KOPT-K1 (cell line): ENCODE data around the gene OS9.
"Not testable (repeated sequence)": the region's sequence is repeated elsewhere in the genome, so short reads cannot be mapped to it uniquely, and the experiment has no call there.

Source experiments
- H3K27ac ChIP-seq: fragments of 200-600 bp; sonication (generic); 2 replicates; pipeline ENCODE4 v1.5.1; 2016; ENCODE audit warnings: antibody characterized with exemption, mild to moderate bottlenecking, low read depth, low read length; ENCODE audit not compliant: poor library complexity, severe bottlenecking
- H3K36me3 ChIP-seq: fragments of 200-600 bp; sonication (generic); 2 replicates; pipeline ENCODE4 v1.5.1; 2017; ENCODE audit warnings: antibody characterized with exemption, mild to moderate bottlenecking, low read length, moderate library complexity; ENCODE audit not compliant: insufficient read depth
- H3K9me3 ChIP-seq: fragments of 200-600 bp; sonication (generic); 2 replicates; pipeline ENCODE4 v1.5.1; 2017; ENCODE audit warnings: antibody characterized with exemption, low read length, mild to moderate bottlenecking; ENCODE audit not compliant: insufficient read depth, poor library complexity, severe bottlenecking

The OS9 gene

GRCh38 chr12:57715786-57716185 lies 21.9 kb downstream of the OS9 start:
- peaks cover 7% of the 10 kb centered on the region for H3K9me3 ChIP-seq
- H3K27ac ChIP-seq, result no peak overlapping the region
- peaks cover 89% of the 10 kb centered on the region for H3K36me3 ChIP-seq

- Histone ChIP-seq H3K36me3 (peaks cover 94% of the 10 kb centered on the region), H3K9me3 (peaks cover 7% of the 10 kb centered on the region), H3K27ac (no peak overlapping the region)
Observed at GRCh38 chr12:57716305-57716704, 22.4 kb downstream of the OS9 start.

GRCh38 chr12:57717131-57717530 lies 23.2 kb downstream of the OS9 start:
- no peak overlapping the region for H3K27ac ChIP-seq
- peaks cover 94% of the 10 kb centered on the region for H3K36me3 ChIP-seq
- H3K9me3 ChIP-seq, result peaks cover under 1% of the 10 kb centered on the region

- Histone ChIP-seq H3K9me3 (no peaks in the 10 kb centered on the region), H3K36me3 (peaks cover 92% of the 10 kb centered on the region)
Observed at GRCh38 chr12:57717846-57718640, 24.1 kb downstream of the OS9 start.

GRCh38 chr12:57718641-57719528 lies 25.0 kb downstream of the OS9 start:
- peaks cover 92% of the 10 kb centered on the region for H3K36me3 ChIP-seq
- H3K27ac ChIP-seq, result no peak overlapping the region
- no peaks in the 10 kb centered on the region for H3K9me3 ChIP-seq

More at GRCh38 chr12:57717846-57718640, 24.1 kb downstream of the OS9 start:
- H3K27ac ChIP-seq, result no peak overlapping the region

GRCh38 chr12:57719777-57720605 lies 26.1 kb downstream of the OS9 start:
- Histone ChIP-seq H3K27ac (no peak overlapping the region), H3K36me3 (peaks cover 91% of the 10 kb centered on the region), H3K9me3 (no peaks in the 10 kb centered on the region)

GRCh38 chr12:57720606-57721595 lies 27.0 kb downstream of the OS9 start:
- peaks cover 89% of the 10 kb centered on the region for H3K36me3 ChIP-seq
- H3K27ac ChIP-seq, result no peak overlapping the region
- no peaks in the 10 kb centered on the region for H3K9me3 ChIP-seq

- H3K36me3 ChIP-seq, result peaks cover 89% of the 10 kb centered on the region
- not testable (repeated sequence) for H3K27ac ChIP-seq, H3K9me3 ChIP-seq
Observed at GRCh38 chr12:57721846-57722608, 28.1 kb downstream of the OS9 start.

GRCh38 chr12:57722716-57723629 lies 29.0 kb downstream of the OS9 start:
- Histone ChIP-seq H3K9me3 (no peaks in the 10 kb centered on the region), H3K36me3 (peaks cover 89% of the 10 kb centered on the region), H3K27ac (no peak overlapping the region)

- Histone ChIP-seq H3K27ac (no peak overlapping the region), H3K36me3 (peaks cover 89% of the 10 kb centered on the region), H3K9me3 (no peaks in the 10 kb centered on the region)
Observed at GRCh38 chr12:57723630-57723962, 29.7 kb downstream of the OS9 start.

- no peaks in the 10 kb centered on the region for H3K9me3 ChIP-seq
- peaks cover 87% of the 10 kb centered on the region for H3K36me3 ChIP-seq
- no peak overlapping the region for H3K27ac ChIP-seq
Observed at GRCh38 chr12:57724003-57724935, 30.3 kb downstream of the OS9 start.
